Retinal pigment epithelial cell (primary cell): Measurements from ENCODE around the gene FAM177A1.
"Not testable (repeated sequence)": the region's sequence is repeated elsewhere in the genome, so short reads cannot be mapped to it uniquely, and the experiment has no call there.

Experiments
- DNase-seq: peaks from one replicate; pipeline ENCODE4 v3.0.0-alpha.2; 2010; ENCODE audit warnings: low read depth
- H3K4me3 ChIP-seq: 2 replicates; pipeline ENCODE4 v1.5.1; 2011; ENCODE audit warnings: mild to moderate bottlenecking, low read length, control low read depth, moderate library complexity
- CTCF ChIP-seq: conservative IDR thresholded peaks from 2 replicates; pipeline ENCODE4 v1.5.1; 2011; ENCODE audit warnings: low read depth, low read length, control low read depth, inconsistent platforms

Gene FAM177A1

DNA sequence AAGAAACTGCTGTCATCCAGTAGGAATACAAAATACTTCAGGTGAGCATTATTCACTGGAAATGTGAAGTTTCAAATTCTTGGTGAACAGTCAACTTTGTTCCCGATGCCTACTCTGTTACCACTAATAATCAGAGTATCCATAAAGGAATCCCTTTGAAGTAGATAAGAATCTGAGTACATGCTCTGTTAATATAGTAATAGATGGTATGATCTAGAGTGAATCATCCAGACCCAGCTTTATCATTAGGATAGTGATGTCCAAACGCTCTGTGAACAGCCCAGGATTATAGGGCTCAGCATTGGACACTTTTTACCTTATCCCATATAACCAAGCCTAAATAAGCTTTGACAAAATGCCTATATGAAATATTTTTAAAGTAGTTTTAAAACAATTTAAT is 42.4 kb downstream of the FAM177A1 start:
- no peak overlapping the region for H3K4me3 ChIP-seq
- TF ChIP-seq CTCF: no peak
- no peak for DNase-seq

DNA sequence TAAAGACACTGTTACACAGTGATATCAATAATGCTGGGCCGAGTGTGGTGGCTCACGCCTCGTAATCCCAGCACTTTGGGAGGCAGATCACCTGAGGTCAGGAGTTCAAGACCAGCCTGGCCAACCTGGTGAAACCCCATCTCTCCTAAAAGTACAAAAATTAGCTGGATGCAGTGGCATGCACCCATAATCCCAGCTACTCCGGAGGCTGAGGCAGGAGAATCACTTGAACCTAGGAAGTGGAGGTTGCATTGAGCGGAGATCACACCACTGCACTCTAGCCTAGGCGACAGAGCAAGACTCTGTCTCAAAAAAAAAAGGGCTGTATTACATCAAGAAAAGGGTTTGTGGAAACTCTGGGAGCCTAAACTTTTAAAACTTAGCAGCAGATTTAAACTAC is 48.6 kb downstream of the FAM177A1 start:
- not testable (repeated sequence) for DNase-seq, H3K4me3 ChIP-seq

DNA sequence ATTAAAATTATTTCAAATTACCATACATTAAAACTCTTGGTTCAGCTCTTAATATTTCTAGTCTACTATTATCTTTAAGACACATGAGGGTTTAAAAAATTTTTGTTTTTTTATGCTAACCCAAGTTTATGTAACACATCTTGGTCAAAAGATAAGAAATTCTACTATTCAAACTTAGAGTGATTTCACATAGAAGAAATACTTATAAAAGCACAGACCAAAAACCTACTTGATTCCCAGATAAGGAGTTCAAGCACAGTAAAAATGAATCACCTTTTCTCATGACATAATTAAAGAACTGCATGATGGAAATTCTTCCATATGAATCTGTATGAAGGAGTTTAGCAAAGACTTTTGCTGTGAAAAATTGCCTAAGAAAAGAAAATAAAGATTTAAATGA is 61.8 kb downstream of the FAM177A1 start:
- no peak for DNase-seq
- H3K4me3 ChIP-seq: no peak overlapping the region
- TF ChIP-seq CTCF: no peak

DNA sequence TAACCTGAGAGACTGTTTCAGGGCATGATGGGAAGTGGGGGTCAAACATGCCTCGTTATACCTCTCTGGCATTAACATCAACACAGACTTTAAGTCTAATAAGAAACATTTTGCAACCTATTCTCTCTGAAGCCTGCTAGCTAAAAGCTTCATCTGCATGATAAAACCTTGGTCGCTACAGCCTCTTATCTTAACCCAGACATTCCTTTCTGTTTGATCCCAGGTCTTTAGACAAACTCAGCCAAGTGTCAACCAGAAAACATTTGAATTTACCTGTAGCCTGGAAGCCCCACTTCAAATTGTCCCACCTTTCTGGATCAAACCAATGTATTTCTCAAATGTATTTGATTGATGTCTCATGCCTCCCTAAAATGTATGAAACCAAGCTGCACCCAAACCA is 66.6 kb downstream of the FAM177A1 start:
- TF ChIP-seq CTCF: no peak
- no peak for DNase-seq

GRCh38 chr14:35113308-35113950 is 67.4 kb downstream of the FAM177A1 start:
- H3K4me3 ChIP-seq: no peak overlapping the region
- DNase-seq: no peak
- TF ChIP-seq CTCF: no peak

More for the DNA sequence above, 66.6 kb downstream of the FAM177A1 start:
- no peak overlapping the region for H3K4me3 ChIP-seq

- DNase-seq: no peak
Measured at GRCh38 chr14:35114036-35114435, 68.0 kb downstream of the FAM177A1 start.

GRCh38 chr14:35116242-35116641 is 70.2 kb downstream of the FAM177A1 start:
- no peak for DNase-seq
- no peak overlapping the region for H3K4me3 ChIP-seq
- TF ChIP-seq CTCF: no peak

More at GRCh38 chr14:35114036-35114435, 68.0 kb downstream of the FAM177A1 start:
- H3K4me3 ChIP-seq: no peak overlapping the region
- TF ChIP-seq CTCF: no peak
